Activated naive CD8-positive, alpha-beta T cell treated with anti-CD3 and anti-CD28 coated beads, Interleukin-2, amount 50 U/mL, for 24 hours (primary cell): ENCODE data around the gene CDKN2D.
A peak's percentile ranks its signal among the peaks of the same experiment; 100 is the strongest.
"Not testable (repeated sequence)": the region's sequence is repeated elsewhere in the genome, so short reads cannot be mapped to it uniquely, and the experiment has no call there.

Source experiments
- ATAC-seq: fragments of 150-1000 bp; cut with Tn5 transposase; one replicate; pipeline ENCODE4 v1.10.0; 2021
- DNase-seq: peaks from one replicate; pipeline ENCODE4 v3.0.0; 2021
- H3K27ac Mint-ChIP-seq: one replicate; pipeline ENCODE4 v1.8.0; 2021; ENCODE audit warnings: mild to moderate bottlenecking, mixed read lengths
- H3K27me3 Mint-ChIP-seq: one replicate; pipeline ENCODE4 v1.8.0; 2021; ENCODE audit warnings: mixed read lengths
- H3K36me3 Mint-ChIP-seq: one replicate; pipeline ENCODE4 v1.8.0; 2021; ENCODE audit warnings: low read depth, mixed read lengths
- H3K4me1 Mint-ChIP-seq: one replicate; pipeline ENCODE4 v1.8.0; 2021; ENCODE audit warnings: mixed read lengths
- H3K4me3 Mint-ChIP-seq: one replicate; pipeline ENCODE4 v1.8.0; 2021; ENCODE audit warnings: mild to moderate bottlenecking, moderate library complexity, mixed read lengths
- H3K9me3 Mint-ChIP-seq: one replicate; pipeline ENCODE4 v1.8.0; 2021; ENCODE audit warnings: mixed read lengths

The CDKN2D gene

DNA sequence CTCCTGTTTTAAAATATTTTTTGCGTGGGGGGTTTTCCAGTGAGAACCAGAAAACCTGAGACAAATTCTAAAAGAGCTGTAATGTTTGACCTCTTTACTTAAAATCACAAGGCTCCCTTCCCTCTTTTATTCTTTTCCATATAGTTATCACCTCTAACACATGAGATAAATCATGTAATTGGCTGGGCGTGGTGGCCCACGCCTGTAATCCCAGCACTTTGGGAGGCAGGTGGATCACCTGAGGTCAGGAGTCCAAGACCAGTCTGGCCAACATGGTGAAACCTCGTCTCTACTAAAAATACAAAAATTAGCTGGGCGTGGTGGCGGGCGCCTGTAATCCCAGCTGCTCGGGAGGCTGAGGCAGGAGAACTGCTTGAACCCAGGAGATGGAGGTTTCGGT is 17.8 kb downstream of the CDKN2D start:
- ATAC-seq, DNase-seq, H3K9me3 Mint-ChIP-seq, H3K4me3 Mint-ChIP-seq, H3K27me3 Mint-ChIP-seq, H3K27ac Mint-ChIP-seq: not testable (repeated sequence)
- Mint-ChIP-seq H3K36me3 (peaks cover 47% of the 10 kb centered on the region), H3K4me1 (peaks cover 51% of the 10 kb centered on the region)

DNA sequence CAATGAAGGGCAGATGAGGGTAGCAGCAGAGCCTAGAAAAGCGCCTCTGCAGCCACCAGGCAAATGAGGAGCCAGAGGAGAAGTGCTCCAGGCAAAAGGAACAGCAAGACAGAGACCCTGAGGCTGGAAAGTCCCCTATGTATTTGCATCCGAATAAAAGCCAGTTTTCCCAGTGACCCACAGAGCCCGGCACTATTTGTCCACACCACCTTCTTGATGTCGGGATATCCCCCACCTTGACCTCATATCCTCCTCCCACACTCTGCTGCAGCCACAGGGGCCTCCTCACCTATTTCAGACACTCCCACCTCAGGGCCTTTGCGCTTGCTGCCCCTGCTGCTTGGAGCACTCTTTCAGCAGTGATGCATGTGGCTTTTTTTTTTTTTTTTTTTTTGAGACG is 18.4 kb downstream of the CDKN2D start:
- no peak for DNase-seq
- peaks cover 45% of the 10 kb centered on the region for H3K4me1 Mint-ChIP-seq
- peaks cover 44% of the 10 kb centered on the region for H3K36me3 Mint-ChIP-seq
- H3K27ac Mint-ChIP-seq: no peak overlapping the region
- H3K9me3 Mint-ChIP-seq: no peaks in the 10 kb centered on the region
- no peak for ATAC-seq
- H3K27me3 Mint-ChIP-seq: no peaks in the 10 kb centered on the region
- H3K4me3 Mint-ChIP-seq: no peak overlapping the region

DNA sequence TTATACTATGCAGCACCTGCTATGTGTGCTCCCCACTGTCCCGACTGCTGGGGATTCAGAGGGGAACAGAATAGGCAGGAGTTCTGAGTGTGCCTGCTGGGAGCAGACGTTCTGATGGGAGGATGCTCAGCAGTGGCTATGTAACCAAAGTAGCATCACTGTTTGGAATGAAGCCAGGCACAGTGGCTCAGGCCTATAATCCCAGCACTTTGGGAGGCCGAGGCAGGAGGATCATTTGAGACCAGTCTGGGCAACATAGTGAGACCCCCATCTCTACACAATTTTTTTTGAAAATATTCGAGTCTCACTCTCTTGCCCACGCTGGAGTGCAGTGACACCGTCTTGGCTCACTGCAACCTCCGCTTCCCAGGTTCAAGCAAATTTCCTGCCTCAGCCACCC is 19.0 kb downstream of the CDKN2D start:
- peaks cover 45% of the 10 kb centered on the region for H3K4me1 Mint-ChIP-seq
- H3K9me3 Mint-ChIP-seq: no peaks in the 10 kb centered on the region
- DNase-seq: no peak
- no peaks in the 10 kb centered on the region for H3K27me3 Mint-ChIP-seq
- H3K36me3 Mint-ChIP-seq: peaks cover 41% of the 10 kb centered on the region
- H3K27ac Mint-ChIP-seq: no peak overlapping the region
- no peak for ATAC-seq
- H3K4me3 Mint-ChIP-seq: no peak overlapping the region

DNA sequence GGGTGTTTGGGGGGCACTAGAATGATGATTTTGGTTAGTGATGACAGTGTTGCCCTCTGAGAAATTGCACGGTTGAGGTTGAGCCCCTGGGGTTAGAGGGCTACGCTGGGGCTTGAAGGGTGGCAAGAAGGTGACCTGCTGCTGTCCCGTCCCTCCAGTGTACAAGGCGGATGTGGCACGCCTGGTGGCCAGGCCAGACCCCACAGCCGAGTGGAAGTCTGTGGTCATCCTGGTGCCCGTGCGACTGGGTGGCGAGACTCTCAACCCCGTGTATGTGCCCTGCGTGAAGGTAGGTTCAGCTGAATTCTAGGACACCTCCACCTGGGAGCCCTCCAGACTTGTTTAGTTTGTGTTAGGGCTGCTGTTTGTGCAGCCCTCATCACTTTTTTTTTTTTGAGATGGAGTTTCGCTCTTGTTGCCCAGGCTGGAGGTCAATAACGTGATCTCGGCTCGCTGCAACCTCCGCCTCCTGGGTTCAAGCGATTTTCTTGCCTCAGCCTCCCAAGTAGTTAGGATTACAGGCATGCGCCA is 20.0 kb downstream of the CDKN2D start:
- Mint-ChIP-seq H3K4me1 (peaks cover 38% of the 10 kb centered on the region), H3K36me3 (peaks cover 36% of the 10 kb centered on the region), H3K4me3 (no peak overlapping the region), H3K27ac (no peak overlapping the region), H3K9me3 (no peaks in the 10 kb centered on the region), H3K27me3 (no peaks in the 10 kb centered on the region)
- no peak for DNase-seq
- no peak for ATAC-seq

DNA sequence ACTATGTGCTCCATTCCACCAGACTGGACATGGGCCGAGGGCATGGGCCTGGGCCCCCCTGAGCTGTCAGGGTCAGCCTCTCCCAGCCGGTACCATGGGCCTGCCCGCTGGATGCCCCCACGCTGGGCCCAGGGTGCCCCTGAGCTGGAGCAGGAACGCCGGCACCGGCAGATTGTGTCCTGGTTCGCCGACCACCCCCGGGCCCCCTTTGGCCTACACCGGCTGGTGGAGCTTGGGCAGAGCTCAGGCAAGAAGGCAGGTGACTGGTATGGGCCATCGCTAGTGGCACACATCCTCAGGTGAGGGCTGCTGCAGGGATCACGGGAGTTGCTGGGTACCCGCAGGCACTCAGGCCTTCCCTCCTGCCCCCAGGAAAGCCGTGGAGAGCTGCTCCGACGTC is 22.0 kb downstream of the CDKN2D start:
- no peak for DNase-seq
- no peak for ATAC-seq
- Mint-ChIP-seq H3K4me1 (peaks cover 25% of the 10 kb centered on the region), H3K36me3 (peaks cover 20% of the 10 kb centered on the region), H3K27me3 (no peaks in the 10 kb centered on the region), H3K27ac (no peak overlapping the region), H3K9me3 (no peaks in the 10 kb centered on the region), H3K4me3 (no peak overlapping the region)

DNA sequence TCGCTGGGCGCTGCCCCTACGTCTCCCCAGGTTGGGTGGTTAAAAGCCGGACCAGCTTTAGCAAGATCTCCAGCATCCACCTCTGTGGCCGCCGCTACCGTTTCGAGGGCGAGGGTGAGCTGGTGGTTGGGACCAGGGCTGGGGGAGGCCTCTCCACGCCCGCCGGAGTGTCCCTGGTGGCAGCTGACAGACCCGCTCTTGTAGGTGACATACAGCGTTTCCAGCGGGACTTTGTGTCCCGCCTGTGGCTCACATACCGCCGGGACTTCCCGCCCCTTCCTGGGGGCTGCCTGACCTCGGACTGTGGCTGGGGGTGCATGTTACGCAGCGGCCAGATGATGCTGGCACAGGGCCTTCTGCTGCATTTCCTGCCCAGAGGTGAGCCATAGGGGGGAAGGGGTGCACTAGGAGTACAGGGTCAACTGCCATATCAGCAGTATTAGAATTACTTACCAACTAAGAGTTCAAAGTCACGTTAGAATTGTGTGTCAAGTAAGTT is 24.0 kb downstream of the CDKN2D start:
- ATAC-seq: peak; percentile 9
- H3K27me3 Mint-ChIP-seq: peaks cover 6% of the 10 kb centered on the region
- H3K9me3 Mint-ChIP-seq: no peaks in the 10 kb centered on the region
- peaks cover 9% of the 10 kb centered on the region for H3K36me3 Mint-ChIP-seq
- H3K27ac Mint-ChIP-seq: peak overlapping the region; percentile 87
- peak overlapping the region; percentile 89 for H3K4me3 Mint-ChIP-seq
- H3K4me1 Mint-ChIP-seq: peaks cover 13% of the 10 kb centered on the region
- DNase-seq: no peak

DNA sequence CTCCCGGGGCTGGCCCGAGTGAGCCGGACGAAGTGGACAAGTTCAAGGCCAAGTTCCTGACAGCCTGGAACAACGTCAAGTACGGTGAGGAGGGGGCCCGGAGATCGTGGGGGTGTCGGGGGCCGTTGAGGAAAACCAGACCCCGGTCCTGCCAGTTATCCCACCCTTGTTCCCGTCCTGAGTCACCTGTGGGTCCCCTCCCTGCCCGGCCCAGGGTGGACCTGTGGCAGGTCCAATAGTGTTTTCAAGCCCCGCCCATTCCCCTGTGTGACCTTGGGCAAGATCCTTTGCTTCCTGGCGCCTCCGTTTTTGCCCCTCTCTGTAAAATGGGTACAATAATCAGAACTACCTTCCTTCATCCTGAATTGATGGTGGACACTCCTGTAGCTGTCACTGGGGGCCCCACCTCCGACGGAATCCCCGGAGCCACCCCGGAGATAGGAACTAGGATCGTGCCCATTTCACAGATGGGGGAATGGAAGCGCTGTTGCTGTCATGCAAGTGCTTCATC is 24.5 kb downstream of the CDKN2D start:
- Mint-ChIP-seq H3K4me1 (peaks cover 13% of the 10 kb centered on the region), H3K36me3 (peaks cover 9% of the 10 kb centered on the region), H3K4me3 (peak overlapping the region; percentile 89), H3K27ac (peak overlapping the region; percentile 87), H3K27me3 (peaks cover 9% of the 10 kb centered on the region), H3K9me3 (no peaks in the 10 kb centered on the region)
- DNase-seq (peak; percentile 37), ATAC-seq (no peak)

DNA sequence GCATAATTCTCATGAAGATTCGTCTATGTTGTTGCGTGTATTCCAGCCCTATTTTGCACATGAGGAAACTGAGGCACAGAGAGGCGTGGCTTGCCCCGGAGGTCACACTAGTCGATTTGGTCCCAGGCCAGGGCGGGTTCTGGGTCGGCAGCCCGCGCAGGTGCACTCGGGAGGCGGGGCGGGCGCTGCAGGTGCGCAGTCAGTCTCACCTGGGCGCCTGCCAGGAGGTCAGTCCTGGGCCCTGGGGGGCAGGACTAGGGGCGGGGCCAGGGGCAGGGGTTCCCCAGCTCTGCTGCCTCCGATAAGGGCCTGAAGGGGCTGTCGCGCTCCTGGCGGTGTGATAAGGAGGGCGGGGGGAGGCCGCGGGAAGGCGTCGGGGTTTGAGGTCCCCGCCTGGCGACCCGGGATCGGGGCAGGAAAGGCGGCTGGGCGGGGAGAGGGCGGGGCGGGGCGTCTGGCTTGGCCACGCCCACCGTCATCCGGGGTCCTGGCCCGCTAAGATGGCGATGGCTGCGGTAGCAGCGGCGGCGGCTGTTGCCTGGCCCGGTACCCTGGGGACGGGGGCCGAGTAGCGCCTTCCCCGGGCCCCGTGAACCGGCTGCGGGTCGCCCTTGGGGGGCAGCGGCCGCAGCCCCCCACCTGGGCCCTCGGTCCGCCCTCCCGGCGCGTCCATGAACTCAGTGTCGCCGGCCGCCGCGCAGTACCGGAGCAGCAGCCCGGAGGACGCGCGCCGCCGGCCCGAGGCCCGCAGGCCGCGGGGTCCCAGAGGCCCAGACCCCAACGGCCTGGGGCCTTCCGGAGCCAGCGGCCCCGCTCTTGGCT is 25.1 kb downstream of the CDKN2D start, which contains the start of gene ATG4D:
ATG4D (plus strand) TSS at position 485 of the 822 bp plus-strand sequence; CDS start at position 672, 187 bp downstream.
- DNase-seq: peak; percentile 82
- H3K27ac Mint-ChIP-seq: peak within 1 kb of the TSS; percentile 87
- peaks cover 16% of the 10 kb centered on the region for H3K27me3 Mint-ChIP-seq
- ATAC-seq: peak; percentile 80
- peaks cover 9% of the 10 kb centered on the region for H3K36me3 Mint-ChIP-seq
- H3K9me3 Mint-ChIP-seq: no peaks in the 10 kb centered on the region
- peaks cover 16% of the 10 kb centered on the region for H3K4me1 Mint-ChIP-seq
- H3K4me3 Mint-ChIP-seq: peak within 1 kb of the TSS; percentile 89

DNA sequence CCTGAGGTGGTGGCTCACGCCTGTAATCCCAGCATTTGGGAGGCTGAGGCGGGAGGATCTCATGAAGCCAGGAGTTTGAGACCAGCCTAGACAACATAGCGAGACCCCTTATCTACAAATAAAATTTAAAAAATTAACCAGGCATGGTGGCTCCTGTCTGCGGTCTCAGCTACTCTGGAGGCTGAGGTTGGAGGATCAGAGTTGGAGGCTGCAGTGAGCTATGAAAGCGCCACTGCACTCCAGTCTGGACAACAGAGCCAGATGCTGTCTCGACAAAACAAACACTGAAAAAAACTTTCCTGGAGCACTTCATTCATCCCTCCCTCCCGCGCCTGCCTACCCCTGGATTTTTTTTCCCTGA is 25.7 kb downstream of the CDKN2D start:
- H3K27ac Mint-ChIP-seq: peak overlapping the region; percentile 46
- peaks cover 18% of the 10 kb centered on the region for H3K4me1 Mint-ChIP-seq
- H3K4me3 Mint-ChIP-seq: peak overlapping the region; percentile 72
- peaks cover 22% of the 10 kb centered on the region for H3K27me3 Mint-ChIP-seq
- DNase-seq (no peak), ATAC-seq (no peak)
- H3K36me3 Mint-ChIP-seq: peaks cover 5% of the 10 kb centered on the region
- H3K9me3 Mint-ChIP-seq: no peaks in the 10 kb centered on the region

DNA sequence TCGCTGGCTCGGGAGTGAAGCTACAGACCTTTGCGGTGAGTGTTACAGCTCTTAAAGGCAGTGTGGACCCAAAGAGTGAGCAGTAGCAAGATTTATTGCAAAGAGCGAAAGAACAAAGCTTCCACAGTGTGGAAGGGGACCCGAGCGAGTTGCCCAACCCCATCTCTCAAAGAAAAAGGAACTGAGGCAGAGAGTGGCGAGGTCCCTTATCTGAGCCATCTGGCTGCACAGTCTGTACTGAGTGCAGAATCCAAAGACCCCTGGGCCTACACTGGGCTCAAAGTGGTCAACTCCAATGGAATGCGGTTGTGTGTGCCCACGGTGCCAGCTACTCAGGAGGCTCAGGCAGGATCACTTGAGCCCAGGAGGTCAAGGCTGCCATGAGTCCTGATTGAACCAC is 29.8 kb downstream of the CDKN2D start:
- H3K27me3 Mint-ChIP-seq: peaks cover 28% of the 10 kb centered on the region
- H3K27ac Mint-ChIP-seq, ATAC-seq, H3K4me3 Mint-ChIP-seq, H3K36me3 Mint-ChIP-seq, H3K4me1 Mint-ChIP-seq, H3K9me3 Mint-ChIP-seq, DNase-seq: not testable (repeated sequence)

DNA sequence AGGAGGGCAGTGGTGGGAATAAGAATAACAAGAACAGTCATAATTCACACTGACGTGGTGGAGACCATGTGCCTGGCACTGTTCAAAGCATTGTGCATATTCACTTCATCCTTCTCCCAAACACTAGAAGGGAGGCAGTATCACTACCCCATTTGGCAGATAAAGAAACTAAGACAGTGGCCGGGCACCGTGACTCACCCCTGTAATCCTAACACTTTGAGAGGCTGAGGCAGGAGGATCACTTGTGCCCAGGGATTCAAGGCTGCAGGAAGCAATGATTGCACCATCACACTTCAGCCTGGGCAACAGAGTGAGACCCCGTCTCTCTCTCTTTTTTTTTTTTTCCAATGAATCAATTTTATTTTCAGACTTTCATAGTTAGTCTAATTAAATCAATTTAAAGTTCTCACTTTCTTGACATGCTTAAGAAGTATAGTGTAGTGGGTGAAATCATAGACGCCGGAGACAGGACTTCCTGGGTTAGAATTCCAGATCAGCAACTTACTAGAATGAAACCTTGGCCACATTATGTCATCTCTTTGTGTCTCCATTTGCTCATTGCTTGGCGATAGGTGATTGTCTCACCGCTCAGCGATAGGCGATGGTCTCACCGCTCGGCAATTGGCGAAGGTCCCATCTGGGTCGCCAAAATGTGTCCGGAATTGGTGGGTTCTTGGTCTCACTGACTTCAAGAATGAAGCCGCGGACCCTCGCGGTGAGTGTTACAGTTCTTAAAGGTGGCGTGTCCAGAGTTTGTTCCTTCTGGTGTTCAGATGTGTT is 30.4 kb downstream of the CDKN2D start:
- Mint-ChIP-seq H3K4me3 (no peak overlapping the region), H3K9me3 (no peaks in the 10 kb centered on the region), H3K4me1 (peaks cover 8% of the 10 kb centered on the region), H3K27me3 (peaks cover 28% of the 10 kb centered on the region), H3K27ac (no peak overlapping the region), H3K36me3 (no peaks in the 10 kb centered on the region)
- ATAC-seq (no peak), DNase-seq (no peak)

DNA sequence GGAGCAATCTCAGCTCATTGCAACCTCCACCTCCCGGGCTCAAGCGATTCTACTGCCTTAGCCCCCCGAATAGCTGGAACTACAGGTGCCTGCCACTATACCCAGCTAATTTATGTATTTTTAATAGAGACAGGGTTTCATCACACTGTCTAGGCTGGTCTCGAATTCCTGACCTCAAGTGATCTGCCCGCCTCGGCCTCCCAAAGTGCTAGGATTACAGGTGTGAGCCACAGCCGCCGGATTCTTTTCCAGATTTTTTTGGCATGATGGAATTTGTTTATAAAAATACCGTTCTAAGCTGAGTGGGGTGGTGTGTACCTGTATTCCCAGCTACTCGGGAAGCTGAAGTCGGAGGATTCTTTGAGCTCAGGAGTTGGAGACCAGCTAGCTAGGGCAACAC is 31.1 kb downstream of the CDKN2D start:
- H3K27ac Mint-ChIP-seq: no peak overlapping the region
- no peak overlapping the region for H3K4me3 Mint-ChIP-seq
- DNase-seq (no peak), ATAC-seq (no peak)
- no peaks in the 10 kb centered on the region for H3K9me3 Mint-ChIP-seq
- H3K36me3 Mint-ChIP-seq: no peaks in the 10 kb centered on the region
- peaks cover 6% of the 10 kb centered on the region for H3K4me1 Mint-ChIP-seq
- H3K27me3 Mint-ChIP-seq: peaks cover 28% of the 10 kb centered on the region

DNA sequence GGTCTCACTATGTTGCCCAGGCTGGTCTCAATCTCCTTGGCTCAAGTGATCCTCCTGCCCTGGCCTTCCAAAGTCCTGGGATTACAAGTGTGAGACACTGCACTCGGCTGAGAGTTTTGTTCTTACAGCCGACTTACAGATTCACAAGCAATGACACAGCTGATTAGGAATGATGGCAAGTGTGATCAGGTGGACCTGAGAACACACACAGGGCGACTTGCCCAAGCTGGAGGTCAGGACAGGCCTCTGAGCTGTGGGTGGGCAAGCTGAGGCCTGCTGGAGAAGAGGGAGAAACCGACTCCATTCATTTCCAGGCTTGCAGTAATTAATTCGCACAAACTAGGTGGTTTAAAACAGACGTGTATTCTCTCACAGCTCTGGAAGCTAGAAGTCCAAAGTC is 33.2 kb downstream of the CDKN2D start:
- Mint-ChIP-seq H3K36me3 (no peaks in the 10 kb centered on the region), H3K4me1 (peaks cover 6% of the 10 kb centered on the region), H3K27ac (no peak overlapping the region), H3K27me3 (peaks cover 28% of the 10 kb centered on the region), H3K4me3 (no peak overlapping the region), H3K9me3 (no peaks in the 10 kb centered on the region)
- DNase-seq (no peak), ATAC-seq (no peak)

DNA sequence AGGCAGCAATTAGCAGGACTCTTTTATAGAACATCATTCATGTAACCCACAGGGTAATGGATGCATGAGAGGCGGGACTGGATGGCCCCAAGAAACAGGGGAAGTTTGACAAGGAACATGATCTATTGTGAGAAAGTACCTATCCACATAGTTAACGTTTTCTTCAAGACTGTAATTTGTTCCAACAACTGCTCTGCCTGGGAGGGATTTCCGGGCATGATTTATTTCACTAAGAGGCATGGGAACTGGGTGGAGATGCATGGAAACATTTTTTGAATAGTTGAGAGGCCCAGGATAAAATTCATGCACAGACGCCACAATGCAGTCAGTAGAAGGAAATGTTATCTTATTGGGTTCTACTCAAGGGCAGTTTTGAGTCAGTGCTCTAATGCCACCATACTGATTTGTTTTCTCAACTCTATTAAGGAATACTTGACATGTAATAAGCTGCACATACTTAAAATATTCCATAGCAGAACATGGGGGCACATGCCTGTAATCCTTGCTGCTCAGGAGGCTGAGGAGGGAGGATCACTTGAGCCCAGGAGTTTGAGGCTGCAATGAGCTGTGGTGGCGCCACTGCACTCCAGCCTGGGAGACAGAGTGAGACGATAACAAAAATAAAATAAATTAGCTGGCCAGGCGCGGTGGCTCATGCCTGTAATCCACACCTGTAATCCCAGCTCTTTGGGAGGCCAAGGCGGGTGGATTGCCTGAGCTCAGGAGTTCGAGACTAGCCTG is 35.0 kb downstream of the CDKN2D start:
- Mint-ChIP-seq H3K4me3 (no peak overlapping the region), H3K9me3 (no peaks in the 10 kb centered on the region), H3K4me1 (peaks cover 5% of the 10 kb centered on the region), H3K36me3 (no peaks in the 10 kb centered on the region), H3K27me3 (peaks cover 14% of the 10 kb centered on the region), H3K27ac (no peak overlapping the region)
- DNase-seq: no peak
- no peak for ATAC-seq
